HEK293 (cell line): ENCODE results near the gene INA.

Experiments used
- CTCF ChIA-PET: fragments of 350-600 bp; formaldehyde crosslinking; extraction: SDS; loops from one replicate; lab custom pipeline; 2021; ENCODE audit warnings: antibody characterized with exemption; lab: Yijun Ruan, JAX
- POLR2A ChIA-PET: fragments of 300-600 bp; formaldehyde crosslinking; extraction: SDS; loops from one replicate; lab custom pipeline; 2020; ENCODE audit warnings: antibody characterized with exemption, inconsistent platforms; lab: Yijun Ruan, JAX
- H3K27ac ChIP-seq: fragments of 200-500 bp; sonication (Bioruptor generic); 2 replicates; pipeline ENCODE4 v1.5.1; 2014; ENCODE audit warnings: low read depth, low read length, control low read depth, inconsistent platforms; ENCODE audit errors: extremely low read depth
- H3K36me3 ChIP-seq, 2 experiments: fragments of 200-500 bp in 1 of 2; sonication (Bioruptor generic) in 1 of 2; 1 replicate in 1 of 2; 2 replicates in 1 of 2; pipeline ENCODE4 v1.5.1; 2014 to 2017; ENCODE audit warnings: inconsistent platforms in 2 of 2, low read length in 2 of 2; ENCODE audit not compliant: control insufficient read depth in 2 of 2, insufficient read depth in 1 of 2
- H3K4me1 ChIP-seq: fragments of 200-500 bp; sonication (Bioruptor generic); 2 replicates; pipeline ENCODE4 v1.5.1; 2014; ENCODE audit warnings: mild to moderate bottlenecking, low read length, inconsistent platforms; ENCODE audit not compliant: control insufficient read depth, insufficient read depth
- H3K4me3 ChIP-seq: 2 replicates; pipeline ENCODE4 v1.5.1; 2011; ENCODE audit warnings: low read depth, mild to moderate bottlenecking, control low read depth, low read length, moderate library complexity
- H3K9me3 ChIP-seq: fragments of 200-500 bp; sonication (Bioruptor generic); 2 replicates; pipeline ENCODE4 v1.5.1; 2014; ENCODE audit warnings: low read depth, low read length, inconsistent platforms; ENCODE audit not compliant: control insufficient read depth, insufficient read depth
- HOXD13 ChIP-seq: sonication (generic); formaldehyde crosslinking; IDR thresholded peaks from 2 replicates; pipeline ENCODE4 v1.8.0; 2022; ENCODE audit warnings: missing genetic modification reagents, borderline replicate concordance
- KLF16 ChIP-seq: fragments of 450-650 bp; formaldehyde crosslinking; IDR thresholded peaks from 2 replicates; pipeline ENCODE4 v1.5.1; 2017; ENCODE audit warnings: missing biosample characterization, missing genetic modification characterization
- KLF8 ChIP-seq: fragments of 450-650 bp; formaldehyde crosslinking; IDR thresholded peaks from 2 replicates; pipeline ENCODE4 v1.5.1; 2016; ENCODE audit warnings: missing biosample characterization, missing genetic modification characterization
- OSR2 ChIP-seq: fragments of 450-650 bp; formaldehyde crosslinking; IDR thresholded peaks from 2 replicates; pipeline ENCODE4 v1.5.1; 2016; ENCODE audit warnings: missing biosample characterization, missing genetic modification characterization
- YY1 ChIP-seq: fragments of 450-650 bp; formaldehyde crosslinking; IDR thresholded peaks from 2 replicates; pipeline ENCODE4 v1.5.1; 2018; ENCODE audit warnings: missing biosample characterization, missing genetic modification characterization
- YY2 ChIP-seq: fragments of 450-650 bp; formaldehyde crosslinking; IDR thresholded peaks from 2 replicates; pipeline ENCODE4 v1.5.1; 2016; ENCODE audit warnings: missing biosample characterization, missing genetic modification characterization
- ZBTB11 ChIP-seq: fragments of 450-650 bp; formaldehyde crosslinking; conservative IDR thresholded peaks from 2 replicates; pipeline ENCODE4 v1.5.1; 2016; ENCODE audit warnings: low read depth, missing biosample characterization, missing genetic modification characterization
- ZBTB17 ChIP-seq: fragments of 450-650 bp; formaldehyde crosslinking; IDR thresholded peaks from 2 replicates; pipeline ENCODE4 v1.5.1; 2016; ENCODE audit warnings: missing biosample characterization, missing genetic modification characterization
- ZBTB49 ChIP-seq: fragments of 450-650 bp; formaldehyde crosslinking; IDR thresholded peaks from 2 replicates; pipeline ENCODE4 v1.5.1; 2016; ENCODE audit warnings: missing biosample characterization, missing genetic modification characterization, low read depth
- ZFP37 ChIP-seq: fragments of 450-650 bp; formaldehyde crosslinking; IDR thresholded peaks from 2 replicates; pipeline ENCODE4 v1.5.1; 2016; ENCODE audit warnings: missing biosample characterization, missing genetic modification characterization
- ZNF18 ChIP-seq: fragments of 450-650 bp; formaldehyde crosslinking; IDR thresholded peaks from 2 replicates; pipeline ENCODE4 v1.5.1; 2016; ENCODE audit warnings: missing biosample characterization, missing genetic modification characterization
- ZNF184 ChIP-seq: fragments of 450-650 bp; IDR thresholded peaks from 2 replicates; pipeline ENCODE4 v1.5.1; 2018; ENCODE audit warnings: missing biosample characterization, mild to moderate bottlenecking, missing genetic modification characterization
- ZNF223 ChIP-seq: fragments of 450-650 bp; formaldehyde crosslinking; IDR thresholded peaks from 2 replicates; pipeline ENCODE4 v1.5.1; 2016; ENCODE audit warnings: missing biosample characterization, missing genetic modification characterization
- ZNF354C ChIP-seq: fragments of 450-650 bp; formaldehyde crosslinking; IDR thresholded peaks from 2 replicates; pipeline ENCODE4 v1.5.1; 2016; ENCODE audit warnings: missing biosample characterization, missing genetic modification characterization, low read depth, borderline replicate concordance
- ZNF362 ChIP-seq: fragments of 450-650 bp; formaldehyde crosslinking; IDR thresholded peaks from 2 replicates; pipeline ENCODE4 v1.5.1; 2016; ENCODE audit warnings: missing biosample characterization, missing genetic modification characterization
- ZNF549 ChIP-seq: fragments of 450-650 bp; IDR thresholded peaks from 2 replicates; pipeline ENCODE4 v1.5.1; 2018; ENCODE audit warnings: missing biosample characterization, missing genetic modification characterization, mild to moderate bottlenecking, inconsistent platforms, moderate library complexity
- ZNF558 ChIP-seq: fragments of 450-650 bp; formaldehyde crosslinking; IDR thresholded peaks from 2 replicates; pipeline ENCODE4 v1.5.1; 2016; ENCODE audit warnings: missing biosample characterization, missing genetic modification characterization
- ZNF571 ChIP-seq: fragments of 450-650 bp; formaldehyde crosslinking; IDR thresholded peaks from 2 replicates; pipeline ENCODE4 v1.5.0; 2017; ENCODE audit warnings: missing biosample characterization, missing genetic modification characterization
- ZNF629 ChIP-seq: fragments of 450-650 bp; formaldehyde crosslinking; IDR thresholded peaks from 2 replicates; pipeline ENCODE4 v1.5.1; 2017; ENCODE audit warnings: missing biosample characterization, missing genetic modification characterization
- ZNF660 ChIP-seq: fragments of 450-650 bp; IDR thresholded peaks from 2 replicates; pipeline ENCODE4 v1.5.1; 2018; ENCODE audit warnings: missing biosample characterization, mild to moderate bottlenecking, missing genetic modification characterization
- ZNF677 ChIP-seq: fragments of 450-650 bp; IDR thresholded peaks from 2 replicates; pipeline ENCODE4 v1.5.0; 2018; ENCODE audit warnings: missing biosample characterization, mild to moderate bottlenecking, missing genetic modification characterization, moderate library complexity
- ZNF776 ChIP-seq: fragments of 450-650 bp; formaldehyde crosslinking; IDR thresholded peaks from 2 replicates; pipeline ENCODE4 v1.5.0; 2017; ENCODE audit warnings: missing biosample characterization, missing genetic modification characterization, borderline replicate concordance
- ZNF791 ChIP-seq: fragments of 450-650 bp; formaldehyde crosslinking; IDR thresholded peaks from 2 replicates; pipeline ENCODE4 v1.5.1; 2016; ENCODE audit warnings: missing biosample characterization, missing genetic modification characterization
- ZSCAN5A ChIP-seq: fragments of 450-650 bp; formaldehyde crosslinking; IDR thresholded peaks from 2 replicates; pipeline ENCODE4 v1.5.1; 2016; ENCODE audit warnings: missing biosample characterization, missing genetic modification characterization
- ZXDB ChIP-seq: fragments of 450-650 bp; formaldehyde crosslinking; IDR thresholded peaks from 2 replicates; pipeline ENCODE4 v1.5.1; 2016; ENCODE audit warnings: missing biosample characterization, missing genetic modification characterization

The INA gene

GRCh38 chr10:103276896-103277712, at the start of gene INA (continued):
- no peak for TF ChIP-seq ZBTB49 (tag by site-specific recombination)
- peak; percentile 59 for TF ChIP-seq ZNF660 (tag by site-specific recombination)
- TF ChIP-seq ZNF362: no peak
- no peak for TF ChIP-seq ZSCAN5A (tag by site-specific recombination)
- TF ChIP-seq ZNF223 (tag by site-specific recombination): 0 out of 2 replicates have a peak, but pooled peaks have one; percentile 18
- no peak for TF ChIP-seq ZNF354C (tag by site-specific recombination)
- no peak for TF ChIP-seq ZNF629
- TF ChIP-seq ZNF558 (tag by site-specific recombination): no peak
- TF ChIP-seq ZNF677 (tag by site-specific recombination): no peak
- TF ChIP-seq YY2: no peak
- TF ChIP-seq ZFP37 (tag by site-specific recombination): no peak
- TF ChIP-seq ZNF791: no peak
- TF ChIP-seq ZNF571: no peak
- TF ChIP-seq ZBTB11: no peak
- TF ChIP-seq ZNF18 (tag by site-specific recombination): no peak
- no peak for TF ChIP-seq ZNF776 (tag by site-specific recombination)
- TF ChIP-seq, all 188 proteins: peak for 27

GRCh38 chr10:103227416-103227815, 49.5 kb upstream of the INA start:
- POLR2A ChIA-PET: interaction anchor here (0.9 to 2.5 kb wide), 2 partner anchors 34 to 50 kb away, joined by 3 to 8 read pairs; partner anchors contain the start of gene NT5C2
- H3K4me3 ChIP-seq: no peak overlapping the region
- H3K4me1 ChIP-seq: no peaks in the 10 kb centered on the region
- no peak overlapping the region for H3K27ac ChIP-seq
- no peaks in the 10 kb centered on the region for H3K9me3 ChIP-seq
- CTCF ChIA-PET: interaction anchor here (0.6 to 2.5 kb wide), 6 partner anchors 17 to 750 kb away, joined by 3 to 8 read pairs (median 4); no protein-coding TSS in a partner anchor
- H3K36me3 ChIP-seq: no peaks in the 10 kb centered on the region
- no peak for TF ChIP-seq ZBTB17 (tag by site-specific recombination)
- no peak for TF ChIP-seq ZXDB (tag by site-specific recombination)
- no peak for TF ChIP-seq ZNF629
- TF ChIP-seq ZNF776 (tag by site-specific recombination): no peak
- TF ChIP-seq ZNF549: no peak
- TF ChIP-seq ZNF354C (tag by site-specific recombination): no peak
- TF ChIP-seq KLF8: no peak
- TF ChIP-seq OSR2 (tag by site-specific recombination): no peak
- no peak for TF ChIP-seq ZNF184
- no peak for TF ChIP-seq KLF16 (tag by site-specific recombination)
- no peak for TF ChIP-seq HOXD13 (CRISPR knock-in tag)
- no peak for TF ChIP-seq YY1
